Activated B cell treated with CpG ODN at 0.5 μM for 24 hours (primary cell): Measurements from ENCODE around the gene DAZAP1. TPM values are rescaled to one million over a fixed set of nuclear protein-coding genes. Genes with fewer than 3 reads are reported as not detected.

Source experiments
- ATAC-seq: fragments of 200-7000 bp; cut with Tn5 transposase; one replicate; pipeline ENCODE4 v1.10.0; 2021; ENCODE audit warnings: low read depth, mild to moderate bottlenecking, moderate library complexity
- CTCF ChIA-PET: fragments of 350-600 bp; sonication (Branson Sonifier 250); formaldehyde crosslinking; loops from one replicate; lab custom pipeline; 2021; ENCODE audit warnings: antibody characterized with exemption; lab: Charles Lee
- POLR2A ChIA-PET: fragments of 350-600 bp; sonication (Branson Sonifier 250); formaldehyde crosslinking; loops from one replicate; lab custom pipeline; 2021; ENCODE audit warnings: antibody characterized with exemption; lab: Charles Lee
- DNase-seq: peaks from one replicate; pipeline ENCODE4 v3.0.0; 2022
- H3K27ac Mint-ChIP-seq: one replicate; pipeline ENCODE4 v1.8.0; 2020; ENCODE audit warnings: mixed read lengths
- H3K27me3 Mint-ChIP-seq: one replicate; pipeline ENCODE4 v1.8.0; 2021; ENCODE audit warnings: mixed read lengths
- H3K36me3 Mint-ChIP-seq: one replicate; pipeline ENCODE4 v1.8.0; 2021; ENCODE audit warnings: low read depth, mixed read lengths
- H3K4me1 Mint-ChIP-seq: one replicate; pipeline ENCODE4 v1.8.0; 2021; ENCODE audit warnings: mixed read lengths
- H3K4me3 Mint-ChIP-seq: one replicate; pipeline ENCODE4 v1.8.0; 2020; ENCODE audit warnings: mild to moderate bottlenecking, mixed read lengths
- H3K9me3 Mint-ChIP-seq: one replicate; pipeline ENCODE4 v1.8.0; 2020; ENCODE audit warnings: mixed read lengths
- CTCF ChIP-seq: fragments of 200-600 bp; IDR thresholded peaks from one replicate; pipeline ENCODE4 v1.8.0; 2022; ENCODE audit warnings: antibody characterized with exemption, mild to moderate bottlenecking
- intact Hi-C: fragments of 100-400 bp; cut with micrococcal nuclease; formaldehyde crosslinking; loops from one replicate; pipeline ENCODE4 v1.15.1; 2024
- total RNA-seq: library from RNA; stranded (reverse); gene quantifications from 2 replicates; pipeline ENCODE4 v1.2.3, GENCODE V29; 2022

DAZAP1 gene
- total RNA-seq, 1 donor from 2014 or later = 195 TPM

- POLR2A ChIA-PET = interaction anchor here (0.5 to 2.2 kb wide), 5 partner anchors 10 to 359 kb away, joined by 3 to 8 read pairs (median 4); partner anchors contain the start of gene CIRBP
- no peak for ATAC-seq
- Mint-ChIP-seq H3K4me1 (no peaks in the 10 kb centered on the region), H3K36me3 (peaks cover 50% of the 10 kb centered on the region), H3K9me3 (no peaks in the 10 kb centered on the region), H3K27ac (no peak overlapping the region), H3K27me3 (no peaks in the 10 kb centered on the region), H3K4me3 (no peak overlapping the region)
- intact Hi-C loops = no loop called here
- no peak for DNase-seq
- no peak for TF ChIP-seq CTCF
- CTCF ChIA-PET = interaction anchor here (0.7 to 2.4 kb wide), 4 partner anchors 10 to 306 kb away, joined by 3 to 27 read pairs (median 6); partner anchors contain the start of gene NDUFS7
These were observed 34.3 kb upstream of the DAZAP1 start for GRCh38 chr19:1373042-1373533.

GRCh38 chr19:1373534-1374249 is 33.7 kb upstream of the DAZAP1 start:
- ChIA-PET POLR2A (interaction anchor here (0.5 to 2.2 kb wide), 4 partner anchors 38 to 1099 kb away, joined by 4 to 8 read pairs (median 4); partner anchors contain the start of gene CIRBP), CTCF (interaction anchor here (1.4 to 2.4 kb wide), 2 partner anchors 10 to 95 kb away, joined by 3 to 27 read pairs; partner anchors contain the start of gene NDUFS7)
- Mint-ChIP-seq H3K36me3 (peaks cover 45% of the 10 kb centered on the region), H3K27me3 (no peaks in the 10 kb centered on the region), H3K9me3 (no peaks in the 10 kb centered on the region), H3K4me3 (no peak overlapping the region), H3K27ac (no peak overlapping the region), H3K4me1 (no peaks in the 10 kb centered on the region)
- DNase-seq (no peak), ATAC-seq (no peak)
- TF ChIP-seq CTCF = no peak
- intact Hi-C loops = no loop called here

- no peak overlapping the region for H3K4me3 Mint-ChIP-seq
- no peaks in the 10 kb centered on the region for H3K27me3 Mint-ChIP-seq
- peaks cover 43% of the 10 kb centered on the region for H3K36me3 Mint-ChIP-seq
- H3K27ac Mint-ChIP-seq = no peak overlapping the region
- ChIA-PET POLR2A (interaction anchor here (0.6 kb wide), 2 partner anchors 398 to 1098 kb away, joined by 4 to 5 read pairs; no protein-coding TSS in a partner anchor), CTCF (no interaction called here)
- ATAC-seq (no peak), DNase-seq (no peak)
- H3K9me3 Mint-ChIP-seq = no peaks in the 10 kb centered on the region
- intact Hi-C loops = no loop called here
- no peak for TF ChIP-seq CTCF
- H3K4me1 Mint-ChIP-seq = no peaks in the 10 kb centered on the region
These were observed 33.2 kb upstream of the DAZAP1 start for GRCh38 chr19:1374250-1374577.

- Mint-ChIP-seq H3K27me3 (no peaks in the 10 kb centered on the region), H3K4me3 (no peak overlapping the region), H3K4me1 (no peaks in the 10 kb centered on the region), H3K27ac (no peak overlapping the region), H3K9me3 (no peaks in the 10 kb centered on the region), H3K36me3 (peaks cover 30% of the 10 kb centered on the region)
- ChIA-PET CTCF (interaction anchor here (0.8 kb wide), 1 partner anchor 97 kb away, joined by 6 read pairs; no protein-coding TSS in a partner anchor), POLR2A (no interaction called here)
- TF ChIP-seq CTCF = no peak
- intact Hi-C loops = no loop called here
- DNase-seq (no peak), ATAC-seq (no peak)
These were observed 31.0 kb upstream of the DAZAP1 start for GRCh38 chr19:1376415-1376805.

GRCh38 chr19:1377176-1377964 is 30.0 kb upstream of the DAZAP1 start:
- Mint-ChIP-seq H3K4me3 (no peak overlapping the region), H3K4me1 (no peaks in the 10 kb centered on the region), H3K36me3 (peaks cover 27% of the 10 kb centered on the region), H3K9me3 (no peaks in the 10 kb centered on the region), H3K27ac (no peak overlapping the region), H3K27me3 (no peaks in the 10 kb centered on the region)
- POLR2A ChIA-PET = no interaction called here
- DNase-seq (no peak), ATAC-seq (no peak)
- intact Hi-C loops = no loop called here
- CTCF ChIA-PET = no interaction called here
- TF ChIP-seq CTCF = no peak
